ENCODE measurements around the gene FPGS. TPM values are rescaled to one million over a fixed set of nuclear protein-coding genes. Genes with fewer than 3 reads are reported as not detected.

Gene FPGS
- total RNA-seq, 1 donor from 2014 or later, result 50.8 TPM

- Mint-ChIP-seq H3K36me3 (ENCODE audit: low read depth) (peaks cover 8% of the 10 kb centered on the region), H3K4me3 (ENCODE audit: unreplicated experiment) (peak overlapping the region; percentile 81), H3K27me3 (ENCODE audit: low read depth) (no peaks in the 10 kb centered on the region), H3K9me3 (ENCODE audit: low read depth) (peaks cover 6% of the 10 kb centered on the region), H3K4me1 (ENCODE audit: low read depth) (peaks cover 42% of the 10 kb centered on the region), H3K27ac (ENCODE audit: unreplicated experiment) (no peak overlapping the region)
- TF ChIP-seq CTCF (IDR thresholded peaks at IDR 0.05), result no peak
- no peak for DNase-seq (ENCODE audit: low spot score)
These were observed 50.1 kb downstream of the FPGS start for GRCh38 chr9:127852829-127853228.

DNA sequence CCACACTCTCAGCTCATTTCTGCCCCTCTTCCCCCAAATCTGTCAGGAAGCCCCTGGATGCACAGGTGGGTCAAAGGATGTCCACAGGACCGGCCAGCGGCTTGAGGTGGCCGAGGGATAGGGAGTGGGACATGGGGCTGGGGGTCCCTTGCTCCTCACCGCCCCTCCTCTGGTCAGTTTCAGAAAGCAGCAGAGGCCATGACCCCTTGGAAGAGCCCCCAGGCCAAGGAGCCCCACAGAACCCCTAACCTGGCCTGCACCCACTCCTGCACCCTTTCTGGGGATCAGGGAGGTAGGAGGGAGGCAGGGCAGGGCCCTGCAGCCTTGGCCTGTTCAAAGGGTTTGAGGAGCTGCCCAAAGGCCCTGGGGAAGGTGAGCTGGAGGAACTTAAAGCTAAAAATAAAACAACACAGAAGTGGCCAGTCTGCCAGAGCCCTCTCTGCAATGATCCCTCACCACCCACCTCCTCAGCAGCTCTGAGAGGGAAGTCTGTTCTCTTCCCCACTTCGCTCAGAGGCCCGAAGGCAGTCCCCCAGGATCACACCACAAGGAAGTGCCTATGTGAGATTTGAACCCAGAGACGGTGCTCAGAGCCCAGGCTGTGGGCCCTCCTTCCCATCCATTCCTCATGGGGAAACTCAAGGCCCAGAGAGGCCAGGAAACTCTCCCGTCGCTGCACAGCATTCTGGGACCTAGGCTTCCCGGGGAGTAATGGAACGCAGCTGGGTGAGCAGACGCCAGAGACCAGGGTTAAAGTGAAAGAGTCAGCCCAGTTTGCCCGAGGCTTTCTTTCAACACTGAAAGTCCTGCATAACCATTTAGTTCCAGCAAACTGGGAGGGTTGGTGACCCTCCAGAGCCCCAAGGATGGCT, 50.9 kb downstream of the FPGS start:
- peaks cover 6% of the 10 kb centered on the region for H3K9me3 Mint-ChIP-seq (ENCODE audit: low read depth)
- H3K27me3 Mint-ChIP-seq (ENCODE audit: low read depth), result no peaks in the 10 kb centered on the region
- no peak for DNase-seq (ENCODE audit: low spot score)
- H3K36me3 Mint-ChIP-seq (ENCODE audit: low read depth), result peaks cover 8% of the 10 kb centered on the region
- H3K4me1 Mint-ChIP-seq (ENCODE audit: low read depth), result peaks cover 42% of the 10 kb centered on the region
- TF ChIP-seq CTCF (IDR thresholded peaks at IDR 0.05), result no peak
- peak overlapping the region; percentile 87 for H3K27ac Mint-ChIP-seq (ENCODE audit: unreplicated experiment)
- H3K4me3 Mint-ChIP-seq (ENCODE audit: unreplicated experiment), result peak overlapping the region; percentile 81

DNA sequence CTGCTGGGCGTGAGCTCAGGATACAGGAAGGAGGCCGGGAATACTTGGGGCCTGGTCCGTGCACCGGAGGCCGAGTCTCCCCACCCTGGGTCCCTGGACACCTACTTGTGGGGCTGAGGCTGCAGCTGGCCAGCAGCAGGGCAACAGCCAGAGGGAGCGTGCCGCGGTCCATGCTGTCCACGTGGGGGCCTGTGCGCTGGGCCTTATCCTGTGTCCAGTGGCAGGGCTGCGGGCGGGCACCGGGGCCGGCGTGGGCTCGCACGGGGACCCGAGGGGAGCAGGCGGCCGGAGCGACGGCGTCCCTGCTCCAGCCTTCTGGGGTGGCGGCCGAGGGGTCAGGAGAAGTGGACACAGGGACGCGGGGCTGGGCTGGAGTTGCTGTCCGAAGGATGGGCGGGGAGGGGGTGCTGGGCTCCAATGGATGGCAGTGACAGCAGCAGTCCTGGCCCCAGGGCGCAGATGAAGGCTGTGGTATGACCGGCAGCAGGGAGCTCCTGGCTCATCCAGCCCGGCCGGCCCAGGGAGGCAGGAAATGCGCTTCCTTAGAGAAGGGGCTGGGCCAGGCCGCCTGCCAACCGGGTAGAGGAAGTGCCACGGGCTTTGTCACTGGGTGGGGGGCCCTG, 51.6 kb downstream of the FPGS start, which contains the start of gene ENG:
TSS of gene ENG (minus strand) at position 475 of the 623 bp plus-strand sequence. CDS start at position 172, 303 bp downstream.
- Mint-ChIP-seq H3K4me3 (ENCODE audit: unreplicated experiment) (peak within 1 kb of the TSS; percentile 81), H3K36me3 (ENCODE audit: low read depth) (peaks cover 5% of the 10 kb centered on the region), H3K4me1 (ENCODE audit: low read depth) (peaks cover 41% of the 10 kb centered on the region), H3K27me3 (ENCODE audit: low read depth) (no peaks in the 10 kb centered on the region), H3K27ac (ENCODE audit: unreplicated experiment) (peak within 1 kb of the TSS; percentile 87), H3K9me3 (ENCODE audit: low read depth) (peaks cover 2% of the 10 kb centered on the region)
- no peak for DNase-seq (ENCODE audit: low spot score)
- TF ChIP-seq CTCF (IDR thresholded peaks at IDR 0.05), result peak; percentile 53

GRCh38 chr9:127854960-127855359, 52.3 kb downstream of the FPGS start:
- H3K4me3 Mint-ChIP-seq (ENCODE audit: unreplicated experiment), result no peak overlapping the region
- no peak for DNase-seq (ENCODE audit: low spot score)
- H3K9me3 Mint-ChIP-seq (ENCODE audit: low read depth), result no peaks in the 10 kb centered on the region
- H3K27ac Mint-ChIP-seq (ENCODE audit: unreplicated experiment), result peak overlapping the region; percentile 61
- peaks cover 41% of the 10 kb centered on the region for H3K4me1 Mint-ChIP-seq (ENCODE audit: low read depth)
- H3K36me3 Mint-ChIP-seq (ENCODE audit: low read depth), result peaks cover 3% of the 10 kb centered on the region
- no peak for TF ChIP-seq CTCF (IDR thresholded peaks at IDR 0.05)
- H3K27me3 Mint-ChIP-seq (ENCODE audit: low read depth), result no peaks in the 10 kb centered on the region

GRCh38 chr9:127855522-127855921, 52.8 kb downstream of the FPGS start:
- DNase-seq (ENCODE audit: low spot score), result no peak
- H3K4me1 Mint-ChIP-seq (ENCODE audit: low read depth), result peaks cover 41% of the 10 kb centered on the region
- no peaks in the 10 kb centered on the region for H3K9me3 Mint-ChIP-seq (ENCODE audit: low read depth)
- no peak overlapping the region for H3K27ac Mint-ChIP-seq (ENCODE audit: unreplicated experiment)
- H3K4me3 Mint-ChIP-seq (ENCODE audit: unreplicated experiment), result no peak overlapping the region
- H3K27me3 Mint-ChIP-seq (ENCODE audit: low read depth), result no peaks in the 10 kb centered on the region
- TF ChIP-seq CTCF (IDR thresholded peaks at IDR 0.05), result no peak
- peaks cover 2% of the 10 kb centered on the region for H3K36me3 Mint-ChIP-seq (ENCODE audit: low read depth)

All from chondrocyte (in vitro differentiated cells).